ENCODE measurements around the gene NDC1. TPM values are rescaled to one million over a fixed set of nuclear protein-coding genes. Genes with fewer than 3 reads are reported as not detected.

Gene NDC1
- total and polyA plus RNA-seq, 2 of the 4 experiments (the other 2 are of a cell fraction) = 11.8 to 33.9 TPM

DNA sequence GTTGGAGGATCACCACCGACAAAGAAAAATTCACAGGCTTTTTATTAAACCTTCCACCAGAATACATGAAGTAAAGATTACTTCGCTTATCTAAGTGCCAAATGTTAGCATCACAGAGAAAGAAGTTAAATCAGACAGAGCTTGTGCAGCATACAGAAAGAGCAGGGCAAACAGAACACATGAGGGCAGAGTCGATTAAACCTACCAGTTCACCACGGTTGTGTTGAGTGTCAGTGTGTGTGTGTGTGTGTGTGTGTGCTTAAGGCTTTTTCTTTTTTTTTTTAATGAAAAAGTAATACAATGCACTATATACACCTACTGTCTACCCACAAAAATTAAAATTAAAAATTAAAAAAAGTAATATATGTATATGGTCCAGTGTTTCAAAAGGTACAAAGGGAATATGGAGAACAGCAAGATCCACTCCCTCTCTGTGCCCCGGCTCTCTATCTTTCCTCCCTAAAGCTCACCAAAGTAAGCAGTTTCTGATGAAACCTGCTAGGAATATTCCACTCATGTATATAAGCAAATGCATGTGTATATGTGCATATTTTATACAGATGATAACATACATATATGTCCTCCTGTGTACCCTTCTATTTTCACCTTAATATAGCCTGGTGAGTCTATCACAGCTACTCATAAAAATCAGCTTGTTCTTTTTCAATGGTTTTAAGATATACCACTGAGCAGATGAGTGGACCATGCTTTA, 33.8 kb upstream of the NDC1 start:
- H2BK15ac ChIP-seq (ENCODE audit: low read depth, low read length) = no peak overlapping the region
- ATAC-seq (ENCODE audit: low read depth) = no peak
- no peak overlapping the region for H3K27ac ChIP-seq (ENCODE audit: insufficient read depth, low read length)
- H4K8ac ChIP-seq (ENCODE audit: low read depth in 2 of 2, low read length in 2 of 2) = no peak overlapping the region
- H3K9ac ChIP-seq (ENCODE audit: low read depth, low read length) = no peak overlapping the region
- no peaks in the 10 kb centered on the region for H4K20me1 ChIP-seq (ENCODE audit: insufficient read depth, low read length)
- H3K36me3 ChIP-seq (ENCODE audit: control insufficient read depth, insufficient read depth, low read length) = peaks cover 13% of the 10 kb centered on the region
- H3K9me3 ChIP-seq (ENCODE audit: control insufficient read depth, insufficient read depth, low read length) = no peaks in the 10 kb centered on the region
- no peaks in the 10 kb centered on the region for H3K9me1 ChIP-seq (ENCODE audit: insufficient read depth, low read length)
- no peak overlapping the region for H3K23ac ChIP-seq (ENCODE audit: low read depth, low read length)
- no peaks in the 10 kb centered on the region for H3K79me1 ChIP-seq (ENCODE audit: low read depth in 1 of 2, low read length in 2 of 2)
- 0 out of 2 replicates have a peak, but pooled peaks cover 2% of the 10 kb centered on the region for H3K4me1 ChIP-seq (ENCODE audit: control insufficient read depth, insufficient read depth, low read length)
- no peak overlapping the region for H3K4ac ChIP-seq (ENCODE audit: low read depth, low read length)
- POLR2A ChIA-PET (ENCODE audit: unreplicated experiment) = interaction anchor here (0.6 kb wide), 1 partner anchor 16 kb away, joined by 3 read pairs; no protein-coding TSS in a partner anchor
- H3K4me2 ChIP-seq (ENCODE audit: low read depth, low read length) = no peak overlapping the region
- intact Hi-C loops (cut with micrococcal nuclease) (no loop called here), in situ Hi-C loops (cut with MboI; ENCODE audit: low sequenced_read_pairs) (loop anchor here (25.0 kb wide), 4 partner anchors 190 to 915 kb away; partner anchors contain the start of genes CYB5RL, MRPL37, TCEANC2 and TMEM59), dilution Hi-C loops (cut with HindIII; ENCODE audit: low sequenced_read_pairs, unreplicated experiment) (no loop called here)
- 60% methylated on average over 1 of the region's 5 CpGs; no CpG with 5 or more reads in 1 of the 2 experiments for whole genome bisulfite sequencing, 2 experiments (ENCODE audit: extremely low coverage in 2 of 2, insufficient read length in 1 of 2)
- H2BK5ac ChIP-seq (ENCODE audit: low read depth, low read length, poor library complexity, severe bottlenecking) = no peak overlapping the region
- no peak for TF ChIP-seq RFX5 (IDR thresholded peaks at IDR 0.05; ENCODE audit: low read depth, low read length)
- no peak for TF ChIP-seq CEBPB (IDR thresholded peaks at IDR 0.05; ENCODE audit: low read depth, low read length)
- no peak for TF ChIP-seq MAFK (IDR thresholded peaks at IDR 0.05; ENCODE audit: low read depth, low read length)
- no peak overlapping the region for H3K18ac ChIP-seq (ENCODE audit: low read depth, low read length)
- DNase-seq = no peak
- no peak overlapping the region for H2AK9ac ChIP-seq (replicated peaks; ENCODE audit: low read depth, low read length, poor library complexity)
- no peak overlapping the region for H2AK5ac ChIP-seq (ENCODE audit: low read depth, low read length)
- CTCF ChIA-PET = interaction anchor here (1.3 kb wide), 1 partner anchor 78 kb away, joined by 3 read pairs; no protein-coding TSS in a partner anchor
- H4K5ac ChIP-seq (ENCODE audit: low read depth, low read length) = no peak overlapping the region
- H3K27me3 ChIP-seq (ENCODE audit: control insufficient read depth, insufficient read depth, low read length) = no peaks in the 10 kb centered on the region
- no peak overlapping the region for H3K4me3 ChIP-seq (ENCODE audit: insufficient read depth, low read depth, low read length)
- H3K14ac ChIP-seq (replicated peaks; ENCODE audit: low read depth, low read length) = no peak overlapping the region
- no peak overlapping the region for H3K56ac ChIP-seq (ENCODE audit: extremely low read depth, insufficient read depth, low read length)
- BruUV-seq (replicated peaks) = no TSS peak
- H4K91ac ChIP-seq (ENCODE audit: insufficient read depth, low read depth, low read length) = no peak overlapping the region
- no peak overlapping the region for H2BK120ac ChIP-seq (ENCODE audit: low read depth, low read length)
- H2AFZ ChIP-seq (replicated peaks; ENCODE audit: low read length, poor library complexity) = no peak overlapping the region
- H2BK20ac ChIP-seq (ENCODE audit: low read depth, low read length) = no peak overlapping the region

Measured in IMR-90 (cell line).